GM20431 (cell line): ENCODE data around the gene UNC5C.

Experiments used
- in situ Hi-C: fragments of 300-500 bp; cut with MseI, MboI; formaldehyde crosslinking; loops from one replicate; pipeline ENCODE4 v1.15.0; 2020; ENCODE audit warnings: low sequenced_read_pairs; ENCODE audit not compliant: unreplicated experiment

Gene UNC5C

GRCh38 chr4:95289028-95289634 is 259.6 kb downstream of the UNC5C start:
- in situ Hi-C loops, result no loop called here

GRCh38 chr4:95288552-95288951 is 260.2 kb downstream of the UNC5C start:
- in situ Hi-C loops, result no loop called here

- in situ Hi-C loops, result no loop called here
Measured at GRCh38 chr4:95285797-95286196, 263.0 kb downstream of the UNC5C start.

- in situ Hi-C loops, result no loop called here
Measured at GRCh38 chr4:95284655-95285054, 264.1 kb downstream of the UNC5C start.

GRCh38 chr4:95283320-95283719 is 265.5 kb downstream of the UNC5C start:
- in situ Hi-C loops, result no loop called here

GRCh38 chr4:95272797-95273196 is 276.0 kb downstream of the UNC5C start:
- in situ Hi-C loops, result no loop called here

GRCh38 chr4:95272036-95272435 is 276.7 kb downstream of the UNC5C start:
- in situ Hi-C loops, result no loop called here

GRCh38 chr4:95268819-95269565 is 279.8 kb downstream of the UNC5C start:
- in situ Hi-C loops, result no loop called here

- in situ Hi-C loops, result no loop called here
Measured at GRCh38 chr4:95267081-95267480, 281.7 kb downstream of the UNC5C start.

GRCh38 chr4:95265814-95266740 is 282.7 kb downstream of the UNC5C start:
- in situ Hi-C loops, result no loop called here

- in situ Hi-C loops, result no loop called here
Measured at GRCh38 chr4:95264843-95265242, 283.9 kb downstream of the UNC5C start.

GRCh38 chr4:95263960-95264359 is 284.8 kb downstream of the UNC5C start:
- in situ Hi-C loops, result no loop called here

- in situ Hi-C loops, result no loop called here
Measured at GRCh38 chr4:95263391-95263790, 285.4 kb downstream of the UNC5C start.

GRCh38 chr4:95256108-95256835 is 292.5 kb downstream of the UNC5C start:
- in situ Hi-C loops, result no loop called here

- in situ Hi-C loops, result no loop called here
Measured at GRCh38 chr4:95255396-95256107, 293.2 kb downstream of the UNC5C start.

- in situ Hi-C loops, result no loop called here
Measured at GRCh38 chr4:95251568-95251967, 297.2 kb downstream of the UNC5C start.

- in situ Hi-C loops, result no loop called here
Measured at GRCh38 chr4:95250544-95251137, 298.1 kb downstream of the UNC5C start.

GRCh38 chr4:95249426-95250021 is 299.2 kb downstream of the UNC5C start:
- in situ Hi-C loops, result no loop called here
